K562 treated with DMSO at 1 percent for 48 hours (cell line): ENCODE data around the gene FAM186B. TPM values are rescaled to one million over a fixed set of nuclear protein-coding genes. Genes with fewer than 3 reads are reported as not detected.

Source experiments
- total RNA-seq: library from RNA; unstranded; fragments of 300-600 nt; gene quantifications from 2 replicates; pipeline ENCODE4 v1.2.3, GENCODE V29; 2022; ENCODE audit warnings: low replicate concordance; ENCODE audit errors: extremely low read depth

The FAM186B gene
- not detected in 2 replicates for total RNA-seq

GRCh38 chr12:49605539-49605938 lies at the start of gene FAM186B:
TSS of gene FAM186B (minus strand) at chr12:49605639. CDS start at chr12:49605477, 162 bp downstream.

GRCh38 chr12:49623142-49623904 lies 17.9 kb upstream of the FAM186B start, which contains the start of gene PRPF40B:
TSS of gene PRPF40B (plus strand) at chr12:49623561. CDS start at chr12:49623591, 30 bp downstream.

GRCh38 chr12:49567611-49568441 lies 37.6 kb downstream of the FAM186B start, which contains the start of gene MCRS1:
TSS of gene MCRS1 (minus strand) at chr12:49568142. CDS start at chr12:49566731, 1,411 bp downstream.

GRCh38 chr12:49538510-49539403 lies 66.7 kb downstream of the FAM186B start, which contains the start of gene KCNH3:
TSS of gene KCNH3 (plus strand) at chr12:49539030. CDS start at chr12:49539417, 387 bp downstream.

Other genes with a start within 250 kb of the FAM186B start
- gene SPATS2, start 238.2 kb downstream of the FAM186B start, total RNA-seq: not detected in 2 replicates
- not detected in 2 replicates for gene KCNH3, start 66.6 kb downstream of the FAM186B start, total RNA-seq
- not detected in 2 replicates for gene MCRS1, start 37.5 kb downstream of the FAM186B start, total RNA-seq
- gene PRPF40B, start 17.9 kb upstream of the FAM186B start, total RNA-seq: not detected in 2 replicates
- not detected in 2 replicates for gene FMNL3, start 101.8 kb upstream of the FAM186B start, total RNA-seq
- gene TMBIM6, start 135.9 kb upstream of the FAM186B start, total RNA-seq: 294 TPM in 1 of 2 replicates, not detected in the other
- not detected in 2 replicates for gene NCKAP5L, start 222.8 kb upstream of the FAM186B start, total RNA-seq
- not detected in 2 replicates for gene BCDIN3D, start 237.5 kb upstream of the FAM186B start, total RNA-seq